Testis (tissue), 2 donors: ENCODE results near the gene HACL1.
"Not testable (repeated sequence)": the region's sequence is repeated elsewhere in the genome, so short reads cannot be mapped to it uniquely, and the experiment has no call there.

Experiments
- CTCF ChIP-seq, 3 experiments: fragments of 450-650 bp in 2 of 3; fragments of 200-600 bp in 1 of 3; sonication (generic) in 1 of 3; IDR thresholded peaks; one replicate each; pipeline ENCODE4 v1.5.1; 2016 to 2019; ENCODE audit warnings: antibody characterized with exemption in 3 of 3, mild to moderate bottlenecking in 2 of 3, moderate library complexity in 1 of 3
- POLR2A ChIP-seq: fragments of 450-650 bp; IDR thresholded peaks from one replicate; pipeline ENCODE4 v1.6.1; 2017; ENCODE audit warnings: antibody characterized with exemption, mild to moderate bottlenecking, moderate library complexity

- TF ChIP-seq CTCF (IDR thresholded peaks at IDR 0.05); POLR2A: not testable (repeated sequence)
Observed at GRCh38 chr3:15619659-15620464, 18.5 kb upstream of the HACL1 start.
